Measurements from ENCODE around the gene ADCK2. TPM values are rescaled to one million over a fixed set of nuclear protein-coding genes. Genes with fewer than 3 reads are reported as not detected.
"Not testable (repeated sequence)": the region's sequence is repeated elsewhere in the genome, so short reads cannot be mapped to it uniquely, and the experiment has no call there.

Gene ADCK2
- total RNA-seq, 1 experiment from 2014 or later, result 7.5 TPM

- Histone ChIP-seq H3K36me3 (ENCODE audit: insufficient read depth, low read length, poor library complexity, severe bottlenecking) (no peaks in the 10 kb centered on the region), H3K27me3 (replicated peaks; ENCODE audit: insufficient read depth, low read depth, low read length, poor library complexity) (no peaks in the 10 kb centered on the region), H3K27ac (ENCODE audit: low read depth, low read length, poor library complexity, severe bottlenecking) (no peak overlapping the region), H3K4me3 (ENCODE audit: low read depth, low read length, poor library complexity, severe bottlenecking) (no peak overlapping the region), H3K9me3 (ENCODE audit: low read depth, low read length, poor library complexity, severe bottlenecking) (no peaks in the 10 kb centered on the region), H3K4me1 (ENCODE audit: insufficient read depth, low read length, poor library complexity, severe bottlenecking) (peaks cover 12% of the 10 kb centered on the region)
- ChIA-PET CTCF (interaction anchor here (0.9 kb wide), 1 partner anchor 51 kb away, joined by 3 read pairs; no protein-coding TSS in a partner anchor), POLR2A (ENCODE audit: low non-redundant PET) (no interaction called here)
- DNase-seq (ENCODE audit: low spot score), result peak; percentile 44
- peak; percentile 60 for TF ChIP-seq CTCF (conservative IDR thresholded peaks at IDR 0.05; ENCODE audit: low read depth, low read length)
- no peak for TF ChIP-seq EZH2 (IDR thresholded peaks at IDR 0.05; ENCODE audit: borderline replicate concordance, low read depth, low read length, poor library complexity, severe bottlenecking)
- no TSS peak for BruUV-seq (replicated peaks)
- intact Hi-C loops (cut with micrococcal nuclease; ENCODE audit: unreplicated experiment), result loop anchor here (1.0 kb wide), 1 partner anchor 337 kb away; no protein-coding TSS in a partner anchor
These were observed 2.4 kb downstream of the ADCK2 start for GRCh38 chr7:140674899-140675701.

- Histone ChIP-seq H3K27me3 (replicated peaks; ENCODE audit: insufficient read depth, low read depth, low read length, poor library complexity) (no peaks in the 10 kb centered on the region), H3K27ac (ENCODE audit: low read depth, low read length, poor library complexity, severe bottlenecking) (no peak overlapping the region), H3K4me1 (ENCODE audit: insufficient read depth, low read length, poor library complexity, severe bottlenecking) (peaks cover 12% of the 10 kb centered on the region), H3K4me3 (ENCODE audit: low read depth, low read length, poor library complexity, severe bottlenecking) (no peak overlapping the region), H3K9me3 (ENCODE audit: low read depth, low read length, poor library complexity, severe bottlenecking) (no peaks in the 10 kb centered on the region), H3K36me3 (ENCODE audit: insufficient read depth, low read length, poor library complexity, severe bottlenecking) (no peaks in the 10 kb centered on the region)
- intact Hi-C loops (cut with micrococcal nuclease; ENCODE audit: unreplicated experiment), result loop anchor here (1.0 kb wide), 1 partner anchor 337 kb away; no protein-coding TSS in a partner anchor
- CTCF ChIA-PET, result no interaction called here
- BruUV-seq (replicated peaks), result no TSS peak
- DNase-seq (ENCODE audit: low spot score), result no peak
- TF ChIP-seq EZH2 (IDR thresholded peaks at IDR 0.05; ENCODE audit: borderline replicate concordance, low read depth, low read length, poor library complexity, severe bottlenecking) (no peak), CTCF (conservative IDR thresholded peaks at IDR 0.05; ENCODE audit: low read depth, low read length) (no peak)
- POLR2A ChIA-PET (ENCODE audit: low non-redundant PET), result no interaction called here
These were observed 3.0 kb downstream of the ADCK2 start for GRCh38 chr7:140675726-140676125.

GRCh38 chr7:140676306-140676705 lies 3.6 kb downstream of the ADCK2 start:
- Histone ChIP-seq H3K9me3 (ENCODE audit: low read depth, low read length, poor library complexity, severe bottlenecking) (no peaks in the 10 kb centered on the region), H3K36me3 (ENCODE audit: insufficient read depth, low read length, poor library complexity, severe bottlenecking) (no peaks in the 10 kb centered on the region), H3K27me3 (replicated peaks; ENCODE audit: insufficient read depth, low read depth, low read length, poor library complexity) (no peaks in the 10 kb centered on the region), H3K27ac (ENCODE audit: low read depth, low read length, poor library complexity, severe bottlenecking) (no peak overlapping the region), H3K4me1 (ENCODE audit: insufficient read depth, low read length, poor library complexity, severe bottlenecking) (peaks cover 12% of the 10 kb centered on the region), H3K4me3 (ENCODE audit: low read depth, low read length, poor library complexity, severe bottlenecking) (no peak overlapping the region)
- TF ChIP-seq EZH2 (IDR thresholded peaks at IDR 0.05; ENCODE audit: borderline replicate concordance, low read depth, low read length, poor library complexity, severe bottlenecking) (no peak), CTCF (conservative IDR thresholded peaks at IDR 0.05; ENCODE audit: low read depth, low read length) (no peak)
- intact Hi-C loops (cut with micrococcal nuclease; ENCODE audit: unreplicated experiment), result no loop called here
- DNase-seq (ENCODE audit: low spot score), result no peak
- BruUV-seq (replicated peaks), result no TSS peak
- POLR2A ChIA-PET (ENCODE audit: low non-redundant PET), result no interaction called here
- CTCF ChIA-PET, result no interaction called here

GRCh38 chr7:140676956-140677355 lies 4.2 kb downstream of the ADCK2 start:
- H3K36me3 ChIP-seq (ENCODE audit: insufficient read depth, low read length, poor library complexity, severe bottlenecking); H3K27ac ChIP-seq (ENCODE audit: low read depth, low read length, poor library complexity, severe bottlenecking); intact Hi-C loops (cut with micrococcal nuclease; ENCODE audit: unreplicated experiment); H3K27me3 ChIP-seq (replicated peaks; ENCODE audit: insufficient read depth, low read depth, low read length, poor library complexity); POLR2A ChIA-PET (ENCODE audit: low non-redundant PET); H3K4me3 ChIP-seq (ENCODE audit: low read depth, low read length, poor library complexity, severe bottlenecking); CTCF ChIA-PET; BruUV-seq (replicated peaks); H3K9me3 ChIP-seq (ENCODE audit: low read depth, low read length, poor library complexity, severe bottlenecking); DNase-seq (ENCODE audit: low spot score): not testable (repeated sequence)
- peaks cover 12% of the 10 kb centered on the region for H3K4me1 ChIP-seq (ENCODE audit: insufficient read depth, low read length, poor library complexity, severe bottlenecking)

All from A673 (cell line).